ENCODE results near the gene CABCOCO1. TPM values are rescaled to one million over a fixed set of nuclear protein-coding genes. Genes with fewer than 3 reads are reported as not detected.

The CABCOCO1 gene
- total RNA-seq, 1 donor: 2.2 TPM

GRCh38 chr10:61653699-61654098 lies 9.0 kb upstream of the CABCOCO1 start:
- Histone ChIP-seq H3K27me3 (ENCODE audit: insufficient read depth, low read length) (no peaks in the 10 kb centered on the region), H3K9me3 (ENCODE audit: low read depth, low read length) (no peaks in the 10 kb centered on the region), H3K27ac (ENCODE audit: low read depth, low read length) (no peak overlapping the region), H3K4me2 (ENCODE audit: insufficient read depth, low read length) (no peak overlapping the region), H3K36me3 (ENCODE audit: insufficient read depth, low read length) (no peaks in the 10 kb centered on the region), H4K20me1 (ENCODE audit: insufficient read depth, low read length) (no peaks in the 10 kb centered on the region), H3K4me1 (ENCODE audit: insufficient read depth, low read length) (no peaks in the 10 kb centered on the region), H3K4me3 (ENCODE audit: insufficient read depth, low read length) (no peak overlapping the region), H2AFZ (ENCODE audit: low read length) (no peak overlapping the region), H3K79me2 (ENCODE audit: insufficient read depth, low read length) (no peaks in the 10 kb centered on the region)
- TF ChIP-seq CTCF (IDR thresholded peaks at IDR 0.05; ENCODE audit: extremely low read depth, low read depth, low read length): no peak
- DNase-seq (ENCODE audit: insufficient read length, low spot score, missing footprints): no peak

DNA sequence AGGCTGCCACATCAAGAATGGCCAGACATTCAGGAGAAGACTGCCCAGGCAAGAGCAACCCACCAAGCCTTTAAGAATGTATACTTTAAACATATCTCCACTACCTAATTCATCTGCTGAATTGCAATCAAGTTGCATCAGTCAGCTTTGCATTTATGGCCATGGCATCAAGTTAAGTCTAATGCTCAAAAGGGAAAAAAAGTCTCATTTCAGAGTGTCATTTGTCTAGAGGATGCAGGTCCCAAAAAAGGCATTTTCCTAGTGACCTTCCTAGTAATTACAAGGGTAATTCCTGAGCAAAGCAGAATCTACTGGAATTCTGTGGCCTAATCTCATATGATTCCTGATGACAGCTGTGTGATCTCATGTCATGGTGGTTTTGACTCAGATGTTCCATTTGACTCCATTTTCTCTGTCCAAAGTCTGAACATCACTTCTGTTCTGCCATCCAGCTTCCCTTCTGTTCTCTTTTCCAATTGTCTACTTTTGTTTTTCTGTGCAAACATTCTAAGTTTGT lies 7.3 kb upstream of the CABCOCO1 start:
- no peak for TF ChIP-seq CTCF (IDR thresholded peaks at IDR 0.05; ENCODE audit: extremely low read depth, low read depth, low read length)
- Histone ChIP-seq H4K20me1 (ENCODE audit: insufficient read depth, low read length) (no peaks in the 10 kb centered on the region), H3K9me3 (ENCODE audit: low read depth, low read length) (no peaks in the 10 kb centered on the region), H3K27ac (ENCODE audit: low read depth, low read length) (no peak overlapping the region), H3K27me3 (ENCODE audit: insufficient read depth, low read length) (no peaks in the 10 kb centered on the region), H3K79me2 (ENCODE audit: insufficient read depth, low read length) (no peaks in the 10 kb centered on the region), H3K36me3 (ENCODE audit: insufficient read depth, low read length) (no peaks in the 10 kb centered on the region), H2AFZ (ENCODE audit: low read length) (no peak overlapping the region), H3K4me3 (ENCODE audit: insufficient read depth, low read length) (no peak overlapping the region), H3K4me2 (ENCODE audit: insufficient read depth, low read length) (no peak overlapping the region), H3K4me1 (ENCODE audit: insufficient read depth, low read length) (no peaks in the 10 kb centered on the region)
- no peak for DNase-seq (ENCODE audit: insufficient read length, low spot score, missing footprints)

DNA sequence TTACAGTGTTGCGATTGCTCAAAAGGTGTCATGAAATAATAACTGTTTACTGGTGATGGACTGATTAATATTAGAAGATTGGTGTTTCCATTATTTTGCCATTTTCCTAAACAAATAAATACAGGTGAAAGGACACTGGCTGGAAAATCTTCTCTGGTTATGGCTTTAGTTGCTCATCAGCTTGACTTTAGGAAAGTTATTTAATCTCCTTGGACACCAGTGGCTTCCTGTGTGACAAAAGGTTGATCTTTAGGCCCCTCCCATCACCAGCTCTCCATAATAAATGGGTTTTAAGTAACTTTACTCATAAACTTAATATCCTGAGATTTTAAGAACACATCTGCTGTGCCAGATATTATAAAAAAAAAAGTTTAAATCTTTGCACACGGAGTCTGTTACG lies 737 bp downstream of the CABCOCO1 start:
- Histone ChIP-seq H4K20me1 (ENCODE audit: insufficient read depth, low read length) (no peaks in the 10 kb centered on the region), H3K4me2 (ENCODE audit: insufficient read depth, low read length) (peak overlapping the region; percentile 80), H3K36me3 (ENCODE audit: insufficient read depth, low read length) (no peaks in the 10 kb centered on the region), H3K27me3 (ENCODE audit: insufficient read depth, low read length) (no peaks in the 10 kb centered on the region), H3K9me3 (ENCODE audit: low read depth, low read length) (no peaks in the 10 kb centered on the region), H2AFZ (ENCODE audit: low read length) (no peak overlapping the region), H3K79me2 (ENCODE audit: insufficient read depth, low read length) (no peaks in the 10 kb centered on the region), H3K4me3 (ENCODE audit: insufficient read depth, low read length) (peak overlapping the region; percentile 78), H3K27ac (ENCODE audit: low read depth, low read length) (no peak overlapping the region), H3K4me1 (ENCODE audit: insufficient read depth, low read length) (no peaks in the 10 kb centered on the region)
- TF ChIP-seq CTCF (IDR thresholded peaks at IDR 0.05; ENCODE audit: extremely low read depth, low read depth, low read length): no peak
- DNase-seq (ENCODE audit: insufficient read length, low spot score, missing footprints): peak; percentile 5

- H3K4me1 ChIP-seq (ENCODE audit: insufficient read depth, low read length): no peaks in the 10 kb centered on the region
Observed at GRCh38 chr10:61664985-61665384, 2.3 kb downstream of the CABCOCO1 start.

More at GRCh38 chr10:61664985-61665384, 2.3 kb downstream of the CABCOCO1 start:
- Histone ChIP-seq H3K9me3 (ENCODE audit: low read depth, low read length) (no peaks in the 10 kb centered on the region), H3K4me3 (ENCODE audit: insufficient read depth, low read length) (no peak overlapping the region), H3K4me2 (ENCODE audit: insufficient read depth, low read length) (no peak overlapping the region), H3K27me3 (ENCODE audit: insufficient read depth, low read length) (no peaks in the 10 kb centered on the region), H3K27ac (ENCODE audit: low read depth, low read length) (no peak overlapping the region), H3K36me3 (ENCODE audit: insufficient read depth, low read length) (no peaks in the 10 kb centered on the region), H2AFZ (ENCODE audit: low read length) (no peak overlapping the region), H3K79me2 (ENCODE audit: insufficient read depth, low read length) (no peaks in the 10 kb centered on the region), H4K20me1 (ENCODE audit: insufficient read depth, low read length) (no peaks in the 10 kb centered on the region)
- DNase-seq (ENCODE audit: insufficient read length, low spot score, missing footprints): peak; percentile 10
- TF ChIP-seq CTCF (IDR thresholded peaks at IDR 0.05; ENCODE audit: extremely low read depth, low read depth, low read length): no peak
